Right lung (tissue), 5 donors: Measurements from ENCODE around the gene MCM3AP. TPM values are rescaled to one million over a fixed set of nuclear protein-coding genes. Genes with fewer than 3 reads are reported as not detected.
"Not testable (repeated sequence)": the region's sequence is repeated elsewhere in the genome, so short reads cannot be mapped to it uniquely, and the experiment has no call there.

ENCODE experiments used
- DNase-seq, 2 donors: peaks; one replicate each; pipeline ENCODE4 v3.0.0-alpha.2; 2013
- polyA plus RNA-seq, 5 donors: library from polyadenylated mRNA; unstranded; fragments of 120-200 nt; gene quantifications; one replicate each; pipeline versions ENCODE4 v1.2.1 to v1.2.3, GENCODE V29; 2013; ENCODE audit warnings: inconsistent platforms in 1 of 5, low replicate concordance in 1 of 5; ENCODE audit not compliant: insufficient read length in 5 of 5, insufficient read depth in 1 of 5

The MCM3AP gene
- polyA plus RNA-seq, 5 donors, result 71.1 to 93.8 (median 77.0) TPM

DNA sequence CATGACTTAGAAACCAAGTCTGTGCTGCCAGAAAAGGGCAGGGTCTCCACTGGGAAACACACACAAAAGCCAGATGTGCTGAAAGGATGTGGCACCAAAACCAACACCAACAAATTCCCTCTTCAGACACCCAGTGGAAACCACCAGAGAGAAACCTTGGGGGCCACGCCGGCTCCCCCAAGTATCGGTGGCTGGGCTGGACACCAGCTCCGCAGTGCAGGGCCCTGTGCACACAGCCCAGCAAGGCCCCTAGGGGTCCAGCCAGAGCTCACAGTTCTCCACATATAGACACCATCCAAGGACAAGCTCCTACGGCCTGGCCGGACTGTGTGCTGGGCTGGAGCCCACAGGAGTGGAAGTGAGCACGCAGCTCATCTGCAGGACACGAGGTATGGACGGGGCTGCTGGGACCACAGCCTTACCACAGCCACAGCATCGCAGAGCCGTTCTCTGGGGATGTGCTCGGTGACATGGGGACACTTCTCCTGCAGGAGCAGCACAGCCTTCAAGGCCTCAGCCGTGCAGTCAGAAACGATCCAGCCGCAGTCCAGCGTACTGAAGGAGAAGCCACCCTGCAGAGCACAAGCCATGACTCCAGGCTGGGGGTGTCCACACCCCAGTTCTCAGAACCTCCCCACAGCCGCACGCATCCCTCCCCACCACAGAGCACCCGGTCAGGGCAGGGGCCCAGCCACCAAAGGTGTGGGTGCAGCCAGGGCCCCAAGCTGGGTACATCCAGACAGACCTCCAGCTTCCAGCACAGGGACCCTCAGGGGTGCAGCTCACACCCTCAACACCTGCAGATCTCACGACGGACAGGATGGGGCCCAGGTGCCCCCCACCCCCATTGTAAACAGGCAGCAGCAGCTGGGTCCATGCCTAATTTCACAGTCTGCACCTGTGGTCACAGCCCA, 78.1 kb downstream of the MCM3AP start:
- no peak for DNase-seq

DNA sequence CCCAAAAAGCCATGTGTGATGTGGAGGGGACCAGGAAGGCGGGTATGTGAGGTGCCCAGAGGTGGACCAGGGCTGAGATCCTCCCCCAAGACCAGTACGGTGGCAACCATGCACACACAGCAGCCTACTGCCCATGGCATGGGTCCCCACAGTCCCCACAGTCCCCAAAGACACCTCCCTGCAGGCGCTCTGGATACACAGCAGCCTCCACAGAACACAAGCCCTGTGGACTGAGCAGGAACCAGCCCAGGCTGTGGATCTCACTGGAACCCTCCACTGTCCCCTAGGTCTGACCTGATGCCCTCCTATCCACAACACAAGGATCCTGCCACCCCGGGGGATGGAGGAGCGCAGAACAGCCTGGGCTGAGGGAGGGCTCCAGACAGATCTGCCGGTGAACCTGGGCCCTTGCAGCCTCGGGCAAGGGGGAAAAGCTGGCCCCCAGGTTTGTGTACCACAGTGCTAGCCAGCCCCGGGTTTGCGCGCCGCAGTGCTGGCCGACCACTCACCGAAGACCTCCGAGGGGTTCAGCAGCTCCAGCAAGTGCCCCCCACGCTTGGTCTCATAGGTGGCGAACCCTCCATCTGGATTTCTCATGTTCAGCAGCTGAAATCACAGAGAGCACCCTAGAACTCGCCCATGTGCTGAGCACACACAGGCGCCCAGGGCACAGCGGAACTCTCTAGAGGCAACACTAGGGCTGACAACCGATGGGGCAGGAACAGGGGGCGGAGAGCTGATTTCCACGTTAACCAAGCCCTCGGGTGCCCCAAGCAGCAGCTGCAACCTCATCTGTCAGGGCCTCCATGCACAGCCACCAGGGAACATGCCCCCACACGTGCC, 79.0 kb downstream of the MCM3AP start:
- no peak for DNase-seq

DNA sequence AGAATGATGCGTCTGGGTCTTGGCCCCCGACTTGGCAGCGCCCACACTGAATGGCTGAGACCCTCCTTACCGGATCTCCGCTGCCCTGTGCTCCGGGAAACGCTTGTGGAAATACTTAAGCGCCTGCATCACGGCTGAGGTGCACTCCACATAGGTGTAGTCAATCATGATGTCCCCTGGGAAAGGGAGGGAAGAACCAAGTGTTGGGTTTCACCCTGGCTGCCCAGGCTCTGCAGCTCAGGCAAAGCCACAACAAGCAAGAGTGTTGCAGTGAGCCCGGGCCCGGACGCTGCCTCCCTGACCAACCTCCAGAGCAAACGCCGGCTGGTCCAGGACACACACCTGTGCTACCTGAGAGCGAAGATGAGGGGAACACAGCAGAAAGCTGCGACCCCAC, 79.6 kb downstream of the MCM3AP start:
- DNase-seq, result no peak

DNA sequence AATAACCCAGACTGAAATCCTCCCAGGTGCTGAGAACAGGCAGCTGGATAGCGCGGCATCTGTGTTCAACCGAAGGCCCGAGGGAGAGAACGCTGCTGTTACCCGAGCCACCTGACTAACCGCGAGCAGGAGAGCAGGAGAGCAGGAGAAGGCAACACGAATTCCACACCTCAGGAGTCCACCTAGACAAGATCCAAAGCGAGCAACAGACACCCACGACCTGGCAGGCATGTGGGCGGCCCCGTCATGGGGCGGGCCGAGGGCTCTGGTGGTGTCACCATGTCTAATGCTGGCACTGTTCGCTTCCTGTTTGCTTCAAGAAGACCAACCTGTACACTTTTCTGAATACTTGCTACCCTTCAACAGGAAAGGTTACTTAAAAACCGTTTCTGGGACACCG, 80.2 kb downstream of the MCM3AP start:
- DNase-seq, result no peak

DNA sequence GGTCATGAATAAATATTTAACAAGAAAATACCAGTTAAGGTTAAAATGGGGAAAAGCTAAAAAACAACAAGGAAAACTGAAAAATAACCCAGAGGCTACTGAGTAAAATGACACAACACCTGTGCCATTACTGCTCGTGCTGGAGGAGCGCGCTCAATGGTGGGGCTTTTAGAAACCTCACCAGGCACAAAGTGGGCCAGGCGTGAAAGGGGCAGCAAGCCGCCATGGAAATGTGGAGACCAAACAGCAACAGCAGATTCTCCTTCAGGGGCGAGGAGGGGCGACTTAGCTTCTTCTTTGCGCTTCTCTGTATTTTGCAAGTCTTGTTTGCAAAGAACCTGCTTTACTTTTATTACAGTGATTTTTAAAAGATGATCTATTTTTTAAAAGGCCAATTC, 82.2 kb downstream of the MCM3AP start:
- DNase-seq, result no peak

DNA sequence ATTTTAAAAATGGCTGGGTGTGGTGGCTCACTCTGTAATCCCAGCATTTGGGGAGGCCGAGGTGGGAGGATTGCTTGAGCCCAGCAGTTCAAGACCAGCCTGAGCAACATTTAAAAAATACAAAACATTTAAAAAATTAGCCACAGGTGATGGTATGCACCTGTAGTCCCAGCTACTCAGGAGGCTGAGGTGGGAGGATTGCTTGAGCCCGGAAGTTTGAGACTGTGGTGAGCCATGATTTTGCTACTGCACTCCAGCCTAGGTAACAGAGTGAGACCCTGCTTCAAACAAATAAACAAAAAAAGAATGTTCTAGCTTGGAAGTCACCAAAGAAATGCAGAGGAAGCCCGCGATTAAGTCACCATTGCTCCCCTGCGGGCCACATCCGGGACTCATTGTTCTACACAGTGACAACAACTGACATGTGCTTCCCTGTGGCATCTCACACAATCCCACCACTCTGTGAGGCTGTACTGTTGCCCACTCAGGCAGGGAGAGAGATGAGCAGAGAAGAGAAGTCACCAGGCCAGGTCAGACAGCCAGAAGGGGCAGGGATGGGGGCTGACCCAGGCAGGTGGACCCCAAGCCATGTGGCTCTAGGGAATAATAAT, 82.7 kb downstream of the MCM3AP start:
- DNase-seq, result no peak

DNA sequence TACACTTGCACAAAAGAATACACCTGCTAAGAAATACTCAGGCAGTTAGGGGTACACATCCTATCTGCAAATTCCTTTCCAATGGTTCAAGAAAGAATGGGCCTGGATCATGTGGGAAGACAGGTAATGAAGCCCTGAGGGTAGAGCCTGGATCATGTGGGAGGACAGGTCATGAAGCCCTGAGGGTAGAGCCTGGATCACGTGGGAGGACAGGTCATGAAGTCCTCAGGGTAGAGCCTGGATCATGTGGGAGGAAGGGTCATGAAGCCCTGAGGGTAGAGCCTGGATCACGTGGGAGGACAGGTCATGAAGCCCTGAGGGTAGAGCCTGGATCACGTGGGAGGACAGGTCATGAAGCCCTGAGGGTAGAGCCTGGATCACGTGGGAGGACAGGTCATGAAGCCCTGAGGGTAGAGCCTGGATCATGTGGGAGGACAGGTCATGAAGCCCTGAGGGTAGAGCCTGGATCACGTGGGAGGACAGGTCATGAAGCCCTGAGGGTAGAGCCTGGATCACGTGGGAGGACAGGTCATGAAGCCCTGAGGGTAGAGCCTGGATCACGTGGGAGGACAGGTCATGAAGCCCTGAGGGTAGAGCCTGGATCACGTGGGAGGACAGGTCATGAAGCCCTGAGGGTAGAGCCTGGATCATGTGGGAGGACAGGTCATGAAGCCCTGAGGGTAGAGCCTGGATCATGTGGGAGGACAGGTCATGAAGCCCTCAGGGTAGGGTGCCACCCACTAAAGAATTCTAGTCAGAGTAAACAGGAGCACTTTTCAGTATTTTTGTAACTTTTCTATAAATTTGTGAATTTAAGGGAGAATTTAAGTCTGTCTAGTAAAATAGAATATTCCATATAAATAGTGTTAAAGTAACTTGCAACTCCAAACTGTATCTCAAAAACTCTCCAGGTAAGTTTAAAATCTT, 84.3 kb downstream of the MCM3AP start:
- DNase-seq, result not testable (repeated sequence)

DNA sequence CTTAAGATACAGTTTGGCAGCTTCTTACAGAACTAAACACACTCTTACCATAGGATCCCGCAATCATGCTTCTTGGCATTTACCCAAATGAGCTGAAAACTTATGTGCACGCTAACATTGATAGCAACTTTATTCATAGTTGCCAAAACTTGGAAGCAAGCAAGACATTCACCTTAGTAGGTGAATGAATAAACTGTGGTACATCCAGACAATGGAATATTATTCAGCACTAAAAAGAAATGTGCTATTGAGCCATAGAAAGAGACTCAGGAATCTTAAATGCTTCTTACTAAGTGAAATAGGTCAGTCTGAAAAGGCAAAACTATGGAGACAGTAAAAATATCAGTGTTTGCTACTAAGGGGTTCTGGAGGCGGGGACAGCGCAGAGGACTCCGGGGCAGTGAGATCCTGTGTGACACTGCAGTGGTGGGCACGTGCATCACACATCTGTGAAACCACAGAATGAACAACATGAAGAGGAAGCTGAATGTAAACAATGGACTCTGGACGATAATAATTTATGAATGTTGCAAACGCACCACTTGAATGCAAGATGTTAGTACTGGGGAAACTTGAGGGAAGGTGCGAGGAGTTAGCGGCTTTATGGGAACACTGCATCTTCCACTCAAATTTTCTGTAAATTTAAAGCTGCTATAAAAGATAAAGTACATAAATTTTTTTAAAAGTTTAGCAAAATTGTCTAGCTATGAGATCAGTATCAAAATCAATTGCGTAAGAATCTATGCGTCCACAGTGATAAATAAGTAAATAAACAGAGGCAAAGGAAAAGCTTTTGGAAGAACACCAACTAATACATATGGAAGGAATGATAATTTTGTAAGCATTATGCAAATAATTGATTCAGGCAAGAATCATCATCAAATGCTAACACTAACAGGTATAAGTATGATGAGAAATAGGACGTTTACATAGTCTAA, 85.7 kb downstream of the MCM3AP start:
- no peak for DNase-seq

DNA sequence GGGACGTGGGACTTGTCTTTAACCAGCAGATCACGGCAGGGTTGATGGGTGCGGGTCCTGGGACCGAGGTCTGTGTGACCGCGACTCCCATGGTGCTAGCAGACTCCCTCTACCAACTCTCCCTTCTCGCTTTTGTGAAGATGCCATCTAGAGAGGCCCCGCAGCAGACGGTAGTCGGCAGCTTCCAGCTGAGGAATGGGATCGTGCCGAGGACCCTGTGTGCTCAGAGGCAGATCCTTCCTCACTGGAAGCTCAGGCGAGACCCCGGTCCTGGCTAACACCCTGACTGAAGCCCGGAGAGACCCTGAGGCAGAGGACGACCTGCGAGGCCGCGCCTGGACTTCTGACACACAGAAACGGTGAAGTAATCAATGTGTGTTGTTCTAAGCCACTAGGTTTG, 88.7 kb downstream of the MCM3AP start:
- no peak for DNase-seq

DNA sequence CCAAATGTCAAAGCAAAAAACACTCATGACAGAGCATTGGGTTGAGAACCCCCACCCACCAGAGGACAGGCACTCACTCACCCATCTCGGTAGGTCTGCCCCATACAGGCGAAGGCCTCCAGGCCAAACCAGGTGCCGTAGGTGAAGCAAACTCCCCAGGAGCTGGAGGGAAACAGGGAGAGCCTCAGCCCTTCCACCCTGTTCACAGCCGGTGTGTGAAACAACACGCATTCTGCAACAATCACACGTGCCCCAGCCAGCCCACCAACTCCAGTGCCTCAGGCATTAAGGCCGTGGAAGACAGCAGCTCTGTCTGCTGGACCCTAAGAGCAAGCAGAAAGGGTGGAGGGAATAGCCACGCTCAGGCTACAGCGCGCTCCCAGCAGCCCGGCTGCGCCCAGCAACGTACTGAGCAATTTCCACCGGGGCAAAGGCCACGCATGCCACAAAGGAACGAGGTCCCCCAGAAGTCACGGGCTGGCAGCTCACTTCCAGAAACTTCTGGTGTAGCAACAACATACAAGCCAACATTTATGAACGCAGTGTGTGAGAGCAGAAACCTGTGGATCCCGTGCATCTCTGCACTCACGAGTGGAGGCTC, 89.7 kb downstream of the MCM3AP start:
- no peak for DNase-seq

DNA sequence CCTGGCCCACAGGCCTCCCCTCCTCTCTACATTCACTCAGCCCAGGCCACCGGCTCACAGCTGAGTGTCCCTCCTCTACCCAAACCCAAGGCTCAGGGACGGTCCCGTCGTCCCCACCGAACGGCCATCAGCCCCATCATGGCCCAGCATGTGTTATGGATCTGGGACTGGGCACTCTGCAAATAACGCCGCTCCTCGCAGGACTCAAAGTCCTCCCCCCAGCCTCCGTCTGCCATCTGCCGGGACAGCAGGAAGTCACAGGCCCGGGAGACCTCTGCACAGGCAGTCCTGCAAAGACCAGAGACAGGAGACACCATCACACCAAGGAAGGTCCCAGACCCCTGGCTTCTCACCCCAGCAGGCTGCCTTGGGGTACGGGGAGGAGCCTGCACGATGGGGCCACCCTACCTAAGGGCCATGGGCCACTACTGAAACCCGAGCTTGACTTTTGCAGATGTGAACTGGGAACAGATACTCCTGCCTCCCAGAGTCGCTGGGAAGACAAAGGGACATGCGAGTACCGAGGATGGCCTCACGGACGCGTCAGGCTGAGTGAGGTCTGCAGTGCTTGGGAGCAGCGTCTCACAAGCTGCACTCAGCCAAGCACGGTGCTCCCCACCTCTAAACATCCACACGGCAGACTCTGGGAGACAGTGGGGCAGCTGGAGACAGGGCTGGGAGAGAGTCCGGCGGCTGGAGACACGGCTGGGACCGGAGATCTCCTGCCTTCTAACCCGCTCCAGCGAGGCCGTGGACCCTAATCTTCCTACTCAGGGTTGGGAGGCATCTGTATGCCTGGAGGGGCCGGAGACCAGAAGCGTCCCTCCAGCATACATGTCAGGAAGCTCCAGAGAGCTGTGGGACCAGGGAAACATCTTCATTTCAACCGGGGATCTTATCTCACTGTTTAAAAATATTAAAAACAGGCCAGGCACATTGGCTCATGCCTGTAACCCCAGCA, 90.8 kb downstream of the MCM3AP start:
- no peak for DNase-seq

DNA sequence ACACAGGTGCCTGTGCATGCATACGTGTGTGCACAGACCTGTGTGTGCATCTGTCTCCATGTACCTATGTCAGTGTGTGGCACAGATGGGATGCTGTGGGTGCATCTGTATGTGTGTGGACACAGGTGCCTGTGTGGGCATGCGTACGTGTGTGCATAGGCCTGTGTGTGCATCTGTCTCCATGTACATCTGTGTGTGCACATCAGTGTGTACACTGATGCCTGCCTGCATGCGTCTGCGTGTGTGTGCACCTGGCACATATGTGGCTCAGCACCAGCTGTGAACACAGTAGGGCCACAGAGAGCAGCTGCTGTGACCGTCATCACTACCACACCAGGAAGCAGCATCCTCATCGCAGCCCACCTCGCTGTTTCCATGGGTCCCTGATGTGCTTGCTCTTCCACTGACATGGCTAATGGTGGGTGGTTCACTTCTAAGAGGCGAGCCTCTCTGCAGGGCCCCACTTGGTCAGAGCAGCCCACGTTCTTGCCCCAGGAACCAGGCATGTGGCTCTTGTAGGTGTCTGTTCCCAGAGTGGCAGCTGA, 91.5 kb downstream of the MCM3AP start:
- DNase-seq, result no peak

DNA sequence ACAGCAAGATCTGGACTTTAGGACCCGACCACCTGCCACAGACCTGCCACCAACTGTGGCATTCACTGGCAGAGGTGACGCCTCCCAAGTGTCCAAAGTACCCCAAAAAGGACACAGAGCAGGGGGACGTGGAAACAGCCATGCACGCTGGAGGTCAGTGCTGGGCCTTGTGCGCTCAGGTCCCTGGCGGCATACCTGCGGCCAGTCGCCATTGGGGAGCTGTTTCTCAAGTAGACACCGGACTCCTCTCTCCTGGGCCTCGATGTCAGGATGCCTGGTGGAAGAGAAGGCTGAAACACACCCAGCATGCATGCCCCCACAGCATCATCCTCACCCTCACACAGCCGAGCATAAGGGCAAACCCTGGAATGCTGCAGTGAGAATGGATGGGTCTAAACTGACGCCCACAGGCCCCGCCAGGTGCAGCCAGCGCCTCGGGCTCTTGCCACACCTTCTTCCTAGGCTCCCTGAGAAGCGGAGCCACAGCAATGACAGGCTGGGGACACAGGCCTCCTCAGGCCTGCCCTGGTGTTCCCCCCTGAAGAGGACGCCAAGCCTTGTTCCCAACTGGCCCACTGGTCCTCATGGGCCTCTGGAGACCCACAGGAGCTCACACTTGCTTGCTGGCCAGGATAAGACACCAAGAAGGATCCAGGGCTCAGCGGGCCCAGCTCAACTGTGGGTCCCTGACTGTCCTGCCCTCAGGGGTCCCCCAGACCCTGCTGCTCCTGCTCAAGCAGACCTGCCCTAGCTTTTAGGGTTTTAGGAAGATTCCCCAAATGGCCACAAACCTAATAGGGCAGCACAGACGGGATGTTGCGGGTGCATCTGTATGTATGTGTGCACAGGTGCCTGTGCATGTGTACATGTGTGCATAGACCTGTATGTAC, 93.5 kb downstream of the MCM3AP start:
- DNase-seq, result no peak

DNA sequence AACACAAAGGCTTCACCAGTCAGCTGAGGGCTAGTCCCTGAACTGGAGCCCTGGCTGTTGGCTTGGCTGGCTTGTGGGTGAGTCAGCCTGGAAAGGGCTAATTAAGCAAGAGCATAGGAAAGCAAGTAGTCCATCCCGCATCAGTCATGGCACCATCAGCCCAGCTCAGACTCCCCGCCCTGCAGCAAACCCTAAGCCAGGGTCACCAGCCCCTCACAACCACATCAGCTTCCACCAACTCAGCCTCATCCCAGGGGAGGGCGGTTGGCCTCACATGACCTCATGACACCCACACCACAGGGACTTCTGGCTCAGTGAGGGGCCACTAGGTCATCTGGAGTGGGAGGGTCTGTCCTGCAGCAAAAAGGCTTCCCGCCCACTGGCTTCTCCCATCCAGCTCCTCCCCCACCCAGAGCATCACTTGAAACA, 94.1 kb downstream of the MCM3AP start:
- DNase-seq, result no peak

DNA sequence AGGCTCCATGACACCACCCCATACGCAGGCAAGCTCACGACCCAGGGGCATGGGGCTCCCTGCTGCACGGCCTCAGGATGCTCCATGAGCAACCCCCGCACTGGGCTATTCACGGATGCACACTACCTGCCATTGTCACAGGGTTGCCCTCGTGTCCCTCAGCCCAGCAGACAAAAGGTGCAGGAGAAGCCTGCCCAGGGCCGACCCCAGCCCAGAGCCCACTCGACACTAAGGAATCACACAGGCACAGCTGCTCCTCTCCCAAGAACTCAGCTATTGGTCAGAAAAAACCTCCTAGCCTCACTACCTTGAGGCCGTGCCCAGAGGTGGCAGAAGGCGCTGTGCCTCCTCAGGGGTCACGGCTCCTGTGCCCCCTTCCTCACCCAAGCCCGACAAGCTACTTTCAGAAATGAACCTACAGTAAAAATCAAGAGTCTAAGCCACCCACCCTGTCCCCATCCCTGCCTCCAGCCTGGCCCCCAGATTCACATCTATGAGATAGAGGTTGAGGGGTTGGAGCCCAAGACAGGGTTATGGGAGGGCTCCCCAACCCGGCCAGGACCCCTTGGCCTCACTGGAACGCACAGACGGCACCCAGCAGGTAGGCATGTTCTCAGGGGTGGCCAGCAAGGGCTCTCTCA, 94.8 kb downstream of the MCM3AP start:
- no peak for DNase-seq

DNA sequence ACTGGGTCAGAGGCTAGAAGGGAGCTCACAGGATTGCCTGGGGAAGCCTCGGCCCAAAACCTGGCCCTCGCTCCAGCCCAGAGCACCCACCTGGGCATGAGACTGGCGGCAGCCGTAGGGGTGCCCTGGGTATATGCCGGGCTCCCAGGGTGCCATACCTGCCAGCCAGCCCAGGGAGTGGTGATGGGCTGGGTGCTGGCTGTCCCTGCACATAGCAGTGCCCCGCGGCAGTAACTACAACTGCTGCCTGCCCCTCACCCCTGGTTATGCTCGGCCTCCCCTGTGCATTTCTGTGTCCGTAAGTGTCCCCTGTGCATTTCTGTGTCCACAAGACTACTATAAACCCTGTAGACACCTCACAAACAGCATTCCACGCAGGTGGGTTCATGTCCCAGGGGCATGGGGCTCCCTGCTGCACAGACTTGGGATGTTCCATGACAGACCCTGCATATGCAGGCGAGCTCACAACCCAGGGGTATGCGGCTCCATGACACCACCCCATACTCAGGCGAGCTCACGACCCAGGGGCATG, 95.4 kb downstream of the MCM3AP start:
- DNase-seq, result no peak
